ENCODE measurements around the gene RIPK1.

RIPK1 gene

GRCh38 chr6:3124667-3125066 lies 56.4 kb downstream of the RIPK1 start:
- H3K79me2 ChIP-seq (ENCODE audit: insufficient read depth, low read length), result no peaks in the 10 kb centered on the region
- no peaks in the 10 kb centered on the region for H3K27me3 ChIP-seq (ENCODE audit: insufficient read depth, low read length)
- H2AFZ ChIP-seq (ENCODE audit: low read length), result no peak overlapping the region
- peak overlapping the region; percentile 41 for H3K27ac ChIP-seq (ENCODE audit: low read depth, low read length, poor library complexity, severe bottlenecking)
- H3K9me3 ChIP-seq (ENCODE audit: low read length), result no peaks in the 10 kb centered on the region
- H3K9me2 ChIP-seq (ENCODE audit: low read depth, low read length), result no peaks in the 10 kb centered on the region
- H3K9ac ChIP-seq (ENCODE audit: low read length), result no peak overlapping the region; the same call in 1 of the 2 replicates
- H3F3A ChIP-seq (ENCODE audit: insufficient read depth, low read length), result no peaks in the 10 kb centered on the region
- peak overlapping the region; percentile 15; the same call in 1 of the 2 replicates for H3K4me2 ChIP-seq (ENCODE audit: low read length)
- H3K4me1 ChIP-seq (ENCODE audit: insufficient read depth, low read length, severe bottlenecking), result peaks cover 39% of the 10 kb centered on the region
- H4K20me1 ChIP-seq (ENCODE audit: insufficient read depth, low read length), result no peaks in the 10 kb centered on the region
- no peak for TF ChIP-seq CTCF (IDR thresholded peaks at IDR 0.05; ENCODE audit: low read length)
- TF ChIP-seq EZH2 (IDR thresholded peaks at IDR 0.05; ENCODE audit: borderline replicate concordance, low read length), result no peak
- peaks cover 17% of the 10 kb centered on the region; the same call in 1 of the 2 replicates for H3K36me3 ChIP-seq (ENCODE audit: insufficient read depth, low read length)
- no peak overlapping the region for H3K4me3 ChIP-seq (ENCODE audit: low read depth, low read length, poor library complexity, severe bottlenecking)

- Histone ChIP-seq H3K9ac (ENCODE audit: low read length) (no peak overlapping the region; the same call in 1 of the 2 replicates), H2AFZ (ENCODE audit: low read length) (no peak overlapping the region), H3K79me2 (ENCODE audit: insufficient read depth, low read length) (no peaks in the 10 kb centered on the region), H3K27ac (ENCODE audit: low read depth, low read length, poor library complexity, severe bottlenecking) (peak overlapping the region; percentile 41), H3K9me2 (ENCODE audit: low read depth, low read length) (no peaks in the 10 kb centered on the region), H3K4me3 (ENCODE audit: low read depth, low read length, poor library complexity, severe bottlenecking) (no peak overlapping the region), H3K36me3 (ENCODE audit: insufficient read depth, low read length) (peaks cover 27% of the 10 kb centered on the region; the same call in 1 of the 2 replicates), H4K20me1 (ENCODE audit: insufficient read depth, low read length) (no peaks in the 10 kb centered on the region), H3K4me1 (ENCODE audit: insufficient read depth, low read length, severe bottlenecking) (peaks cover 32% of the 10 kb centered on the region), H3F3A (ENCODE audit: insufficient read depth, low read length) (no peaks in the 10 kb centered on the region), H3K9me3 (ENCODE audit: low read length) (no peaks in the 10 kb centered on the region), H3K4me2 (ENCODE audit: low read length) (no peak overlapping the region), H3K27me3 (ENCODE audit: insufficient read depth, low read length) (no peaks in the 10 kb centered on the region)
- TF ChIP-seq EZH2 (IDR thresholded peaks at IDR 0.05; ENCODE audit: borderline replicate concordance, low read length), result no peak
- no peak for TF ChIP-seq CTCF (IDR thresholded peaks at IDR 0.05; ENCODE audit: low read length)
These were observed 57.5 kb downstream of the RIPK1 start for GRCh38 chr6:3125815-3126214.

GRCh38 chr6:3128356-3129108 lies 60.2 kb downstream of the RIPK1 start:
- Histone ChIP-seq H3K9me2 (ENCODE audit: low read depth, low read length) (no peaks in the 10 kb centered on the region), H3K4me1 (ENCODE audit: insufficient read depth, low read length, severe bottlenecking) (peaks cover 32% of the 10 kb centered on the region), H3F3A (ENCODE audit: insufficient read depth, low read length) (no peaks in the 10 kb centered on the region), H3K79me2 (ENCODE audit: insufficient read depth, low read length) (no peaks in the 10 kb centered on the region), H3K27me3 (ENCODE audit: insufficient read depth, low read length) (no peaks in the 10 kb centered on the region), H3K9me3 (ENCODE audit: low read length) (no peaks in the 10 kb centered on the region), H3K4me3 (ENCODE audit: low read depth, low read length, poor library complexity, severe bottlenecking) (no peak overlapping the region), H2AFZ (ENCODE audit: low read length) (no peak overlapping the region), H3K36me3 (ENCODE audit: insufficient read depth, low read length) (peaks cover 49% of the 10 kb centered on the region), H3K4me2 (ENCODE audit: low read length) (no peak overlapping the region), H3K27ac (ENCODE audit: low read depth, low read length, poor library complexity, severe bottlenecking) (no peak overlapping the region), H4K20me1 (ENCODE audit: insufficient read depth, low read length) (no peaks in the 10 kb centered on the region), H3K9ac (ENCODE audit: low read length) (no peak overlapping the region)
- TF ChIP-seq CTCF (IDR thresholded peaks at IDR 0.05; ENCODE audit: low read length), result no peak
- no peak for TF ChIP-seq EZH2 (IDR thresholded peaks at IDR 0.05; ENCODE audit: borderline replicate concordance, low read length)

All from OCI-LY1 (cell line).